ES-I3 (cell line): ENCODE data around the gene LYZ.

Source experiments
- H3K36me3 ChIP-seq: 2 replicates; pipeline ENCODE4 v1.6.1; 2013; ENCODE audit warnings: mild to moderate bottlenecking, low read length, control low read depth, moderate library complexity; ENCODE audit not compliant: insufficient read depth
- H3K4me1 ChIP-seq: 2 replicates; pipeline ENCODE4 v1.6.1; 2013; ENCODE audit warnings: mild to moderate bottlenecking, control low read depth, low read length; ENCODE audit not compliant: insufficient read depth
- H3K9ac ChIP-seq: 2 replicates; pipeline ENCODE4 v1.6.1; 2013; ENCODE audit warnings: low read depth, mild to moderate bottlenecking, low read length, moderate library complexity
- H3K9me3 ChIP-seq: 2 replicates; pipeline ENCODE4 v1.6.1; 2013; ENCODE audit warnings: mild to moderate bottlenecking, low read length, moderate library complexity; ENCODE audit not compliant: control insufficient read depth, insufficient read depth

LYZ gene

DNA sequence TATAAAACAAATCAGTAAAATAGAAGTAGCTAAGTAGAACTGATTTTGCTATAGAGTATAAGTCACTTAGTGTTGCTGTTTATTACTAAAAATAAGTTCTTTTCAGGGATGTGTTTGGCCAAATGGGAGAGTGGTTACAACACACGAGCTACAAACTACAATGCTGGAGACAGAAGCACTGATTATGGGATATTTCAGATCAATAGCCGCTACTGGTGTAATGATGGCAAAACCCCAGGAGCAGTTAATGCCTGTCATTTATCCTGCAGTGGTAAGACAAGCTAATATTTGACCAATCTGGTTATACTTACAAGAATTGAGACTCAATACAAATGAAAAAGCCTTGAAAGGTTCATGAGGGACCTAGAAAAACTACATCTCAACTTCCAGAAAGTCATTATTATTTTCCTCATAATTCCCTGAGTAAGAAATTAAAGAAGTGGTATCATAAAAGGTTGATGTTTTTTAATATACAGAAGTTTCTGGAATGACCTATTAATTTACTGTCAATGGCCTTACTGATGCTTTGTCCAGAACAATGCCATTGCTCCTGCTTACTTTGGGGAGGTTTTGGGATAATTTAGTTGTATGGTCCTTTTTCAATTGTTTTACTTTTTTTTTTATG is 1.9 kb downstream of the LYZ start:
- Histone ChIP-seq H3K9ac (no peak overlapping the region), H3K4me1 (no peaks in the 10 kb centered on the region; the same call in 1 of the 2 replicates), H3K9me3 (no peaks in the 10 kb centered on the region), H3K36me3 (no peaks in the 10 kb centered on the region)

DNA sequence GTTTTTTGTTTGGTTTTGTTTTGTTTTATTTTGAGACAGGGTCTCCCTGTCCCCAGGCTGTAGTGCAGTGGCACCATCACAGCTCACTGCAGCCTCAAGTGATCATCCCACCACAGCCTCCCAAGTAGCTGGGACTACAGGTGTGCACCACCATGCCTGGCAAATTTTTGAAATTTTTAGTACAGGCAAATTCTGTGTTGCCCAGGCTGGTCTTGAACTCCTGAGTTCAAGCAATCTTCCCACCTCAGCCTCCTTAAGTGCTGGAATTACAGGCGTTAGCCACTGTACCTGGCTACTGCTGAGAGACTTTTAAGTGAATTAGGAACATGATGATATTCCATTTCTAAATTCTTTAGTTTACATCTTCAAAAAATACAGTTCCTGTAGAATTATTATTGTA is 2.6 kb downstream of the LYZ start:
- H3K9ac ChIP-seq, result no peak overlapping the region
- no peaks in the 10 kb centered on the region; the same call in 1 of the 2 replicates for H3K4me1 ChIP-seq
- no peaks in the 10 kb centered on the region for H3K9me3 ChIP-seq
- no peaks in the 10 kb centered on the region for H3K36me3 ChIP-seq

DNA sequence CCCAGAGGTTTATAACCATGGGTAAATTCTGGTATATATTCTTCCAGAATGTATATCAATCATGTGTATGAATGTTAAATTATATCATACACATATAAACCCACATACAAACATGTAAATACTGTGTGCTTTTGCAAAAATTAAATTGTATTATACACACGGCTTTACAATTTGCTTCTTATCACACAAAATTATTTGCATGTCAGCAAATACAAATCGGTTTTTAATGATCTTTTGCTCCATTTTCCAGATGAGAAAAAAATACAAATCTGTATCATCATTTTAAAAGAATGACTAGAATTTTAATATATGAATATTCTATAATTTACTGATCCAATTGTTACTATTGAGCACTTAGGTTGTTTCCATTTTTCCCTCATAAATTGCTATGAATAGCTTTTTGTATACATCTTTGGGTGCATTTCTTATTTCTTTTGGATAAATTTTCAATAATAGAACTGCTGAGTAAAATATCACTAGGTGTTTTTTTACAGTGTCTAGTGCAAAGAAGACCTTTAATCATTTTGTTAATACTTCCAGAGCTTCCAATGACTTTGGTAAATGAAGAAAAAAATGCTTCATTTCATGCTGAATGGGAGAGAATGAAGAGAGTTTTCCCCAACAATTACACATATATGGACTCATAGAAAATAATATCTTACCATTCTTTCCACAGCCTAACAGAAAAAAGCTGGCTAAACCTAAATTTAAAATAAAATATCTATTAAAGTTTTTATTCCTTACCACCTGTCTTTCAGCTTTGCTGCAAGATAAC is 3.5 kb downstream of the LYZ start:
- no peaks in the 10 kb centered on the region for H3K9me3 ChIP-seq
- no peaks in the 10 kb centered on the region; the same call in 1 of the 2 replicates for H3K4me1 ChIP-seq
- no peaks in the 10 kb centered on the region for H3K36me3 ChIP-seq
- H3K9ac ChIP-seq, result no peak overlapping the region

DNA sequence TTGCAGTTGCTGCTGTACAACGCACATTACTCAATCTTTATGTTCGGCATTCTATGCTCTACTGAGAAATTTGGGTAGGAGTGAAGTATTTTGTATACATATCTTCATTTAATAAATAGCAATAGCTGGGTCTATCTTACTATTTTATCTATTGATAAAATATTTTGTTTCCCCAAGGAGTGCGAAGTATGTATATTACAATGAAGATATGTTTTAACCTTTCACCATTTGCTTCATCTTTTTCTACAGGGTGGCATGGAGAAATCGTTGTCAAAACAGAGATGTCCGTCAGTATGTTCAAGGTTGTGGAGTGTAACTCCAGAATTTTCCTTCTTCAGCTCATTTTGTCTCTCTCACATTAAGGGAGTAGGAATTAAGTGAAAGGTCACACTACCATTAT is 4.7 kb downstream of the LYZ start:
- H3K36me3 ChIP-seq, result no peaks in the 10 kb centered on the region
- H3K9me3 ChIP-seq, result no peaks in the 10 kb centered on the region
- H3K4me1 ChIP-seq, result no peaks in the 10 kb centered on the region; the same call in 1 of the 2 replicates
- H3K9ac ChIP-seq, result no peak overlapping the region

DNA sequence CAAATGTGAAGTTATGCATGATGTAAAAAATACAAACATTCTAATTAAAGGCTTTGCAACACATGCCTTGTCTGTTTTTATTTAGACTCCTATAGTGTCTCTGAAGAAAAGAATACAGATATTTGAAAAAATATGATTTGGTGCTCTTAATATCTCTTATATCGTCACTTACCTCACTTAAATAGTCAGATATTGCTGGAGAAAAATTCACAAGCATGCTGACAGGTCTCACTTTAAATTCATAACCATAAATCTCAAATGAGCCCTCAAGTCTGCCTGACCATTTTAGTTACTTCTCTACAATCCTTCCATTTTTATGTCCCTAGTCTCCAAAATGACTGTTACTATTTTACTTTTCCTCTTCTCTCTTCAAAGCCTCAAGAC is 6.0 kb downstream of the LYZ start:
- Histone ChIP-seq H3K9me3 (no peaks in the 10 kb centered on the region), H3K4me1 (no peaks in the 10 kb centered on the region; the same call in 1 of the 2 replicates), H3K36me3 (no peaks in the 10 kb centered on the region), H3K9ac (no peak overlapping the region)

DNA sequence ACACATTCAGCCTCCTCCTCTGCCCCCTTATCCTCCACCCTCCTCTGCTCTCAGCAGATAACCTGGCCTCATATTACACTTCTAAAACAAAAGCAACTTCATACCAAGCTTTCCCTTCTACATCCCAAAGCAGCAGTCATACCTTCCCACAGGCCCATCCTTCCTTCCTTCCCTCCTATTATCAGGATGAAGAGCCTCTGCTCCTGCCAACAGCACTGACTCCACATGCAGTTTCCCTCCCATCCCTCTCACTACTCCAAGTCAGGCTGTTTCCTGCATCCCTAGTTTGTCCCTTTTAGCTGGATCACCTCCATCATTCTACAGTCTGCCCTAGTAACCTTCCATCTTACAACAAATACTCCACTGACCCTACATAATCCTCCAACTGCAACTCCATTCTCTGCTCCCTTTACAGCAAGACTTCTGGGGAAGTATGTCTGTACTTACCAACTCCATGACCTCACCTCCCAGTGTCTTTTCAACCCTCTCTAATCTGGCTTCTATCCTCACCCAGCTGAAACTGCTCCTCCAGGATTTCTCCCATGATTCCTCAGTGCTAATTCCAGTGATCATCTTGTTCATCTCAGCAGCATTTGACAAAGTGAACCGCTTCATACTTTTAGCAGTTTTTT is 6.5 kb downstream of the LYZ start:
- H3K9me3 ChIP-seq, result no peaks in the 10 kb centered on the region
- no peaks in the 10 kb centered on the region for H3K36me3 ChIP-seq

DNA sequence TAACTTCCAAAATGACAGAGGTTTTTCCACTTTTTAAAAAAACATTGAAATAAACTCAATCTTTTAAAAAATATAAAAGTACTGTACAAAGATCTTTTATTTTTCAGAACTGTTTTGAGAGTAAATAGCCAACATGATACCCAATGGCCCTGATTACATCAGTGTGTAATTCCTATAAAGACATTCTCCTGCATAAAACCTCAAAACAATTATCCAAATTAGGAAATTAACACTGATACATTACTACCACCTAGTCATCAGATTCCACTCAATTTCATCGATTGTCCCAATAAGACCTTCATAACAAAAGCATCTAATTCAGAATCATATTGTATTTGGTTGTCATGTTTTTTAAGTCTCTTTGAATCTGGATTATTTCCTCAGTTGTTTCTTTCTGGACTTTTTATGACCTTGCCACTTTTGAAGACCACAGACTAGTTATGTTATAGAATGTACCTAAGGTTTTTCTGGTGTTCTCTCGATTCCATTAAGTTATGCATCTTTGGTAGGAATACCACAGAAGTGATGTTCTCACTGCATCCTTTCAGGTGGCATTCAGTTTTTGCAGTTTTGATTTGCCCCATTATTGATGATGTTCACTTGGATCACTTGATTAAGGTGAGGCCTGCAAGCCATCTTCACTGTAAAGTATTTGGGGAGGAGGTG is 7.3 kb downstream of the LYZ start:
- H3K9me3 ChIP-seq, result no peaks in the 10 kb centered on the region
- no peaks in the 10 kb centered on the region for H3K36me3 ChIP-seq
- no peaks in the 10 kb centered on the region; the same call in 1 of the 2 replicates for H3K4me1 ChIP-seq
- H3K9ac ChIP-seq, result no peak overlapping the region

More for the DNA sequence above, 6.5 kb downstream of the LYZ start:
- Histone ChIP-seq H3K9ac (no peak overlapping the region), H3K4me1 (no peaks in the 10 kb centered on the region; the same call in 1 of the 2 replicates)

DNA sequence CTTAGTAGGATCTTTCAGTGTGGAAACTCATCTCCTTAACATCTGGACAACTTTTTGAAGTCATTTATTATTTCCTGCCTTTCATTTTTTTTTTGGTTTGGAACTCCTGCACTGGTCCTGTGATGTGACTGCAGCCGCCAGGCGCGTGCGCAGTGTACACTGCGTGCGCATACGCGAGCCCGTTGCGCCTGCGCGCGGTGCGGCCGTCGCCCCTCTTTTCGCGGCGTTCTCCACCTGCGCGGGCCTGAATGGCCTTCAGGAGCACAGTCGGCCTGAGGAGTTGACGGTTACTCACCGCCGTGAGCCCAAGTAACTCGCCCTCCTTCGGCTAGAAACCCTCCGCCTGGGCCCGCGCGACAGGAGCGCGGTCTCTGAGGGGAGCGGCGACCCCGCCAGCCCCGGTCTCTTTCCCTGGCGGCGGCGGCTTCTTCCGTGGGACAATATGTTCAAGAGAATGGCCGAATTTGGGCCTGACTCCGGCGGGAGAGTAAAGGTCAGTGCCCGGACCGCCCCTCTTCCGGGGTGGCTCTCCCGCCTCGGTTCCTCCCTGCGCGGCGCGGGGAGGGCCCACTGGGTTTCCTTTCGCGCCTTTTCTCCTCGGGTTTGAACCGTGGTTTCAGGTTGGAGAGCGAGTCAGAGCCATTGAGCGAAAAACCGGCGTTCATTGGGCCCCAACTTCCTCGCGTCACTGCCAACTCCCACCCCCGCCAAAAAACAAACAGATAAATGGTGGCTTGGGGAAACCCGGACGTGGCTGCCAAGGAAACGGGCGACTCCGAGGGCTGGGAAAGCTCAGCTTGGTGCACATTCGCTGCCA is 11.6 kb downstream of the LYZ start, which contains the start of gene YEATS4:
YEATS4 (plus strand) TSS at position 213 of the 817 bp plus-strand sequence; CDS start at position 443, 230 bp downstream.
- Histone ChIP-seq H3K9me3 (no peaks in the 10 kb centered on the region), H3K9ac (peak within 1 kb of the TSS; percentile 79), H3K36me3 (0 out of 2 replicates have a peak, but pooled peaks cover 2% of the 10 kb centered on the region), H3K4me1 (no peaks in the 10 kb centered on the region; the same call in 1 of the 2 replicates)

DNA sequence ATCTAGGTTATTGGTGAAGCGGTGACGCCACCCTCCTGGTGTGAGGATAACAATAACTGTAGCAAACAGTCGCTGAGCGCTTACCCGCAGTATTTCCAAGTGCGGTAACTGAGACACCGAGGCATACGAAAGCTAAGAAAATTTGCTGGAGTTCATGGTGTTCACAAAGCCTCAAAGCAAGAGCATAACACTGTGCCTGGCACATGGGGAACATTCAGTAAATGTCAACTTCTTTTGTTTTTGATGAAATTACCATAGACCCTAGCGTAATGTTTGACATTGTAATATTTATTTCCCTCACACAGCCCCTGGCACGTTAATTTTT is 12.1 kb downstream of the LYZ start:
- Histone ChIP-seq H3K36me3 (0 out of 2 replicates have a peak, but pooled peaks cover 2% of the 10 kb centered on the region), H3K9me3 (no peaks in the 10 kb centered on the region), H3K9ac (peak overlapping the region; percentile 79), H3K4me1 (no peaks in the 10 kb centered on the region)

DNA sequence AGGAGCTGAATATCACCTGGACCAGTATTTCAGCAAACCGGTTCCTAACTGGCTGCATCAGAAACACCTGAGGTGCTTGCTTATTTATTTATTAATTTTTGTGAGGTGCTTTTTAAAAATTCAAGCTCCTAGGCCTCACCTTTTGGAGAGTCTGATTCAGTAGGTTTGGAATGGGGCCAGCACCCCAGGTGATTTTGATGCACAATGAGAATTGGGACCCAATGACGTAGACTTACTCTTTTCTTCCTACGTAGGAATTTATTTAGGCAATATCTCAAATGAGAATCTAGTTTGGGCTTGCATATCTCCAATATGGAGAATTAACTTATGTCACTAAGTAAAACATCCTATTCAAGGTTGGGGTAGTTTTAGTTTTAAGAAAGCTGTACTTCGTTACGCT is 18.6 kb downstream of the LYZ start:
- Histone ChIP-seq H3K9me3 (peaks cover 7% of the 10 kb centered on the region; the same call in 1 of the 2 replicates), H3K9ac (no peak overlapping the region), H3K36me3 (peaks cover 6% of the 10 kb centered on the region), H3K4me1 (no peaks in the 10 kb centered on the region)

DNA sequence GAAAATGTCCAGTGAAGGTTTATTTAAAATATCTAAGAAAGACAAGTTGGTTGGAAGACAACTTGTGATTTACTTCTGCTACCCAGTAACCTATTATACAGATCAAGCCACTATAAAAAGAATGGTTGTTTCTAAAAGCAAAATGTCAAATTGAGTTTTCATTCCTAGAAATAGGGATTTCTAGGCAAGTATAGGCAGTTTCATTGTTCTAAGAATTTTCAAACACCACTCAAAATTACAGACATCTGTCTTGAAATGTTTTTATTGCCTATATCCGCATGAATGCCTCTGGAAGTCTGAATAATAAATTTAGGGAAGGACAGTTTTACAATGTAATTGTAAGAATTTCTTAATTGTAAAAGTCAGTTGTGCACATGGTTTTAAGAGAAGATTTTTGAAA is 20.0 kb downstream of the LYZ start:
- peaks cover 10% of the 10 kb centered on the region; the same call in 1 of the 2 replicates for H3K9me3 ChIP-seq
- no peaks in the 10 kb centered on the region for H3K4me1 ChIP-seq
- no peak overlapping the region for H3K9ac ChIP-seq
- peaks cover 12% of the 10 kb centered on the region for H3K36me3 ChIP-seq

DNA sequence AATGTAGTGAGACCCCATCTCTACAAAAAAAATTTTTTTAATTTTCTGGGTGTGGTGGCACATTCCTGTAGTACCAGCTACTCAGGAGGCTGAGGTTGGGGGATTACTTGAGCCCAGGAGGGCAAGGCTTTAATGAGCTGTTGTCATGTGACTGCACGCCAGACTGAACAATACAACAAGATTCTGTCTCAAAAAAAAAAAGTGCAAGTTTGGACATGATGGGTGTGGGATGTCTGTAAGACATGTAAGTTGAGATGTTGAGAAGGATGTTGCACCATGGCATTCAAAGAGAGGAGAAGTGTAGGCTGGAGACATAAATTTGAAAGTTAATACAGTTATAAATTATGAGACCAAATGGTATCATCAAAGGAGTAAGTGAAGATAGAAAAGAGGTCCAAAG is 34.9 kb downstream of the LYZ start:
- H3K9ac ChIP-seq, result no peak overlapping the region
- H3K9me3 ChIP-seq, result no peaks in the 10 kb centered on the region
- no peaks in the 10 kb centered on the region for H3K36me3 ChIP-seq
- no peaks in the 10 kb centered on the region for H3K4me1 ChIP-seq

DNA sequence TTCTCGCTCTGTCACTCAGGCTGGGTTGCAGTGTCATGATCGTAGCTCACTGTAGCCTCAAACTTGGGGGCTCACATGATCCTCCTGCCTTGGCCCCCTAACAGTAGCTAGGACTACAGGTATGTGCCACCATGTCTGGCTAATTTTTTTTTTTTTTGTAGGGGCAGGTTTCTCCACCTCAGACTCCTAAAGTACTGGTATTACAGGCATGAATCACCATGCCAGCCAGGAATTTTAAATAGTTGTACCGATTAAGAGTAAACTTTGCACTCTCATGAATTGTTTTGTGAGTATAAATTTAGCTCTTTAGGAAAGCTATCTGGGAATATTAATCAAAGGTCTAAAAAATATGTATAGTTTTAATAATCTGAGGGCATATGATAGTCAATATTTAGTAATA is 36.9 kb downstream of the LYZ start:
- H3K36me3 ChIP-seq, result no peaks in the 10 kb centered on the region

DNA sequence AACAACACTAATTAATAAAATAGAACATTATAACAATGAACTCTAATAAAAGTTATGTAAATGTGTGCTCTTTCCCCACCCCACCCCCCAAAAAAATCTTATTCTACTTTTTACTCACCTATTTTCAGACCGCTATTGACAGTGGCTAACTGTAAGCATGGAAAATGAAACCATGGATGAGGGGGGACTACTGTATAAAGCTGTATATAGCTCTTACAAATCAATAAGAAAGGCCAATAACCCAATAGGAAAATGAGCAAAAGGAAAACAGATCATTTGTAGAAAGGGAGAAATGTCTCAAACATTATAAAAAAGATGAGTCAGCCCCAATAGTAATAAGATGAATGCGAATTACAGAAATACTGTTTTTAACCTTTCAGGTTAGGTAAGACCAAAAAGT is 38.7 kb downstream of the LYZ start:
- H3K9me3 ChIP-seq, result no peaks in the 10 kb centered on the region
- no peak overlapping the region for H3K9ac ChIP-seq
- peaks cover 4% of the 10 kb centered on the region; the same call in 1 of the 2 replicates for H3K36me3 ChIP-seq
- H3K4me1 ChIP-seq, result no peaks in the 10 kb centered on the region

More for the DNA sequence above, 36.9 kb downstream of the LYZ start:
- Histone ChIP-seq H3K4me1 (no peaks in the 10 kb centered on the region), H3K9me3 (no peaks in the 10 kb centered on the region), H3K9ac (no peak overlapping the region)
